PFSK-1 (cell line): ENCODE results near the gene ROBO2.
A peak's percentile ranks its signal among the peaks of the same experiment; 100 is the strongest.

Source experiments
- FOXP2 ChIP-seq: optimal IDR thresholded peaks from 2 replicates; pipeline ENCODE3; 2011; ENCODE audit warnings: borderline replicate concordance, control low read depth, inconsistent platforms; ENCODE audit not compliant: insufficient read depth; ENCODE audit errors: extremely low read length, extremely low read depth
- POLR2AphosphoS5 ChIP-seq: IDR thresholded peaks from 2 replicates; pipeline ENCODE4 v1.6.1; 2012; ENCODE audit warnings: low read depth, mild to moderate bottlenecking, control low read depth, low read length, moderate library complexity
- SIN3A ChIP-seq: IDR thresholded peaks from 2 replicates; pipeline ENCODE4 v1.6.1; 2012; ENCODE audit warnings: mild to moderate bottlenecking, low read length, moderate library complexity, borderline replicate concordance; ENCODE audit not compliant: insufficient read depth
- TAF1 ChIP-seq: IDR thresholded peaks from 2 replicates; pipeline ENCODE4 v1.6.1; 2012; ENCODE audit warnings: low read length, control low read depth, borderline replicate concordance; ENCODE audit not compliant: insufficient read depth
- TF ChIP-seq, protein P1 (sequence below), 2 experiments: IDR thresholded peaks; 2 replicates each; pipeline versions ENCODE4 v1.6.1 to v1.8.0; 2011 to 2012; ENCODE audit warnings: low read depth in 2 of 2, low read length in 2 of 2, control low read depth in 1 of 2, inconsistent platforms in 1 of 2, mild to moderate bottlenecking in 1 of 2, moderate library complexity in 1 of 2; ENCODE audit not compliant: insufficient read depth in 1 of 2

Gene ROBO2

DNA sequence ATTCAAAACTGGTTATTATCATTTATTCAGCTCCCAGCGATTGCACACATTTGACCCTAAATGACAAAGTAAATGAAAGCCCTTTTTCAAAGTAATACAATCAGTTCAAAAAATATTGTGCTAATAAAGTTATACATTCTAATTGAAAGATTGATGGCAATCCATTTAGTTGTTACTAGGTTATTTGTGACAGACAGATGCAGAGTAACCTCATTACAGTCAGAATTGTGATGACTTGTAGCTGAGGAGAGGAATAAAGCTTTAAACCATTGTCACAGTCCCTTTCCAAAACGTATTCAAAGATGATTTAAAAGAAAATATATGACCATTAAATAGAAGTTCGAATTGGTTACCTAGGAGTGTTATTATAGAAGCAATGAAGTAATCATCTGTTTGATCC lies 86.1 kb downstream of the ROBO2 start:
- no peak for TF ChIP-seq FOXP2
- TF ChIP-seq SIN3A, result no peak
- TF ChIP-seq TAF1, result no peak
- no peak for TF ChIP-seq POLR2AphosphoS5

GRCh38 chr3:77134769-77135168 lies 94.9 kb downstream of the ROBO2 start:
- TF ChIP-seq TAF1 (no peak), FOXP2 (no peak), SIN3A (no peak), POLR2AphosphoS5 (no peak)
- TF ChIP-seq, protein P1, sequence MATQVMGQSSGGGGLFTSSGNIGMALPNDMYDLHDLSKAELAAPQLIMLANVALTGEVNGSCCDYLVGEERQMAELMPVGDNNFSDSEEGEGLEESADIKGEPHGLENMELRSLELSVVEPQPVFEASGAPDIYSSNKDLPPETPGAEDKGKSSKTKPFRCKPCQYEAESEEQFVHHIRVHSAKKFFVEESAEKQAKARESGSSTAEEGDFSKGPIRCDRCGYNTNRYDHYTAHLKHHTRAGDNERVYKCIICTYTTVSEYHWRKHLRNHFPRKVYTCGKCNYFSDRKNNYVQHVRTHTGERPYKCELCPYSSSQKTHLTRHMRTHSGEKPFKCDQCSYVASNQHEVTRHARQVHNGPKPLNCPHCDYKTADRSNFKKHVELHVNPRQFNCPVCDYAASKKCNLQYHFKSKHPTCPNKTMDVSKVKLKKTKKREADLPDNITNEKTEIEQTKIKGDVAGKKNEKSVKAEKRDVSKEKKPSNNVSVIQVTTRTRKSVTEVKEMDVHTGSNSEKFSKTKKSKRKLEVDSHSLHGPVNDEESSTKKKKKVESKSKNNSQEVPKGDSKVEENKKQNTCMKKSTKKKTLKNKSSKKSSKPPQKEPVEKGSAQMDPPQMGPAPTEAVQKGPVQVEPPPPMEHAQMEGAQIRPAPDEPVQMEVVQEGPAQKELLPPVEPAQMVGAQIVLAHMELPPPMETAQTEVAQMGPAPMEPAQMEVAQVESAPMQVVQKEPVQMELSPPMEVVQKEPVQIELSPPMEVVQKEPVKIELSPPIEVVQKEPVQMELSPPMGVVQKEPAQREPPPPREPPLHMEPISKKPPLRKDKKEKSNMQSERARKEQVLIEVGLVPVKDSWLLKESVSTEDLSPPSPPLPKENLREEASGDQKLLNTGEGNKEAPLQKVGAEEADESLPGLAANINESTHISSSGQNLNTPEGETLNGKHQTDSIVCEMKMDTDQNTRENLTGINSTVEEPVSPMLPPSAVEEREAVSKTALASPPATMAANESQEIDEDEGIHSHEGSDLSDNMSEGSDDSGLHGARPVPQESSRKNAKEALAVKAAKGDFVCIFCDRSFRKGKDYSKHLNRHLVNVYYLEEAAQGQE (IDR thresholded peaks at IDR 0.05; ENCODE audit: insufficient read depth in 1 of 2, low read depth in 2 of 2, low read length in 2 of 2), result no peak

DNA sequence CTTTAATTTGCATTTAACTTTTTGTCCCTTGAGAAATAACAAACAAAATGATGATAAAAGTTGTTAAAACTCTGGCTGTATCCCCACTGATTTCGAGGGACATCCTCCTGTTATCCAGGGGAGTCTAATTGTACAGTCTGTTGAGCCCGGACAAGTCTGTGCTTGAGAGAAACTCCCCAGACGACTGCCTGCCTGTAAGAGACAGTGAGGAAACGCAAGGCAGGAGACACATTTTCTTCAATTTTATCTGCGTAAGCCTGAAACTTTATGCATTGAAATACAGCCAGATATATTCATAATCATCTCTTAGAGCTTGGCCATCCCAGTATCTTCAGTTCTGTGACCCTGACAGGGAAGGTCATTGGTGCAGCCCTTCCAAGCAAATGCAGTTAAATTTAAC lies 97.7 kb downstream of the ROBO2 start:
- TF ChIP-seq FOXP2 (no peak), SIN3A (no peak), POLR2AphosphoS5 (no peak), TAF1 (no peak)
- TF ChIP-seq, protein P1 (IDR thresholded peaks at IDR 0.05; ENCODE audit: insufficient read depth in 1 of 2, low read depth in 2 of 2, low read length in 2 of 2), result no peak

DNA sequence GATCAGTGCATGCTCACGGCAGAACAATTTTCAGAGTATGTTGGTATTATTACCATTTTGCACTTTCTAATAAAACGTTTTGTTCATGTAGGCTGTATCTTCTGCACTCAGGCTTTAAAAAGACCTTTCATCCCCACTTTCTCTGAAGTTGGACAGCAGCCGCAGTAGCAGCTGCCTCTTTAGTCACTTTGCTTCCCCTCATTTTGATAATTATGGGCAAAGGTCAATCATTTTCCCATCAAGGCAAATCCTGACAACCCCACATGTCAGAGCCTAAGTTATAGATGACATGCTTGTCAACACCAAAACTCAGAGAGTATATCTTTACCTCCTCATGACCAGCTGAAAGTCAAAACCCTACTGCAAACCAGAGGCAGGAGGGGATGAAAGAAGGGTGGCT lies 99.7 kb downstream of the ROBO2 start:
- TF ChIP-seq, protein P1 (IDR thresholded peaks at IDR 0.05; ENCODE audit: insufficient read depth in 1 of 2, low read depth in 2 of 2, low read length in 2 of 2), result peak in 1 of 2 experiments; percentile 47; a peak in 1 of 4 replicates
- TF ChIP-seq TAF1, result no peak

GRCh38 chr3:77141423-77141822 lies 101.5 kb downstream of the ROBO2 start:
- no peak for TF ChIP-seq SIN3A
- TF ChIP-seq, protein P1 (IDR thresholded peaks at IDR 0.05; ENCODE audit: insufficient read depth in 1 of 2, low read depth in 2 of 2, low read length in 2 of 2), result no peak
- TF ChIP-seq POLR2AphosphoS5, result no peak
- no peak for TF ChIP-seq FOXP2
- TF ChIP-seq TAF1, result no peak
